ENCODE results near the gene SETD9. TPM values are rescaled to one million over a fixed set of nuclear protein-coding genes. Genes with fewer than 3 reads are reported as not detected.

Gene SETD9
- total RNA-seq, 1 donor from 2014 or later = 10.3 TPM

DNA sequence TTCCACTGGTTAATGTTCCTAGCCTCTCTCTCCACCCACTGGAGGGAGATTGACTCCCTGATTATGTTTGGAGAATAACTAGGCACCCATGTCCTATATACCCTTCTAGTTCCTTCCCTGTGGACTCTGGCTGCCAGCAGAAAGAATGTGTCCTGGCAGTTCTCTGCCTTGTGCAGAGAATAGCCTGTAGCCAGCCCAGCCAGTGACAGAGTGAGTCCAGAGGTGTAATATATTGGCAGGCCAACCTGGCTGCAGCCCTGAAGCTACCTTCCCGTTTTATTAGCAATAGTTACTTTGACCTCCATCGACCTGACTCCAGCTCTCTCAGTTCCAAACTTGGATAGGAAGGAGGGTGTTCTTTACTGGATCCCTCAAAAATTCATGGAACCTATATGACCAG lies 8.1 kb downstream of the SETD9 start:
- DNase-seq (ENCODE audit: low read depth) = no peak
- TF ChIP-seq CTCF (IDR thresholded peaks at IDR 0.05; ENCODE audit: insufficient read depth, low read length, severe bottlenecking) = no peak
- H3K27me3 ChIP-seq (ENCODE audit: control insufficient read depth, insufficient read depth, low read length) = no peaks in the 10 kb centered on the region
- FAIRE-seq = no peak
- H3K4me3 ChIP-seq (ENCODE audit: low read depth, low read length) = no peak overlapping the region
- H3K36me3 ChIP-seq (ENCODE audit: control insufficient read depth, insufficient read depth, low read length) = peaks cover 3% of the 10 kb centered on the region

DNA sequence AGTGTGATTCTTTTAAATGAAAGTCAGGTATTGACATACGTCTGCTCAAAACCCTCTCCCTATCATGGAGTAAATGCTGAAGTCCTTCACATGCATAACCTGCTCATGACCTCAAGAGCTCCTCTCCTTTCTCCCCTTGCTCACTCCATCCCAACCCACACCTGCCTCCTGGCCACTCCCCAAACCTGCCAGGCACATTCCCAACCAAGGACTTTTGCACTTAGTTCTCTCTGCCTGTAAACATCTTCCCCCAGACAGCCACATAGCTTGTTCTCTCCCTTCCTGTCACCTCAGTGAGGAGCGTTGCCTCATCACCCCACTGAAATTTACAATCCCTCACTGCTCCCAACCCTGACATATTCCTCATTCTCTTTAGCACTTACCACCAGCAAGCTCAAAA lies 8.7 kb downstream of the SETD9 start:
- no peaks in the 10 kb centered on the region for H3K27me3 ChIP-seq (ENCODE audit: control insufficient read depth, insufficient read depth, low read length)
- no peak for DNase-seq (ENCODE audit: low read depth)
- FAIRE-seq = no peak
- no peak for TF ChIP-seq CTCF (IDR thresholded peaks at IDR 0.05; ENCODE audit: insufficient read depth, low read length, severe bottlenecking)
- H3K36me3 ChIP-seq (ENCODE audit: control insufficient read depth, insufficient read depth, low read length) = peaks cover 4% of the 10 kb centered on the region
- H3K4me3 ChIP-seq (ENCODE audit: low read depth, low read length) = no peak overlapping the region

DNA sequence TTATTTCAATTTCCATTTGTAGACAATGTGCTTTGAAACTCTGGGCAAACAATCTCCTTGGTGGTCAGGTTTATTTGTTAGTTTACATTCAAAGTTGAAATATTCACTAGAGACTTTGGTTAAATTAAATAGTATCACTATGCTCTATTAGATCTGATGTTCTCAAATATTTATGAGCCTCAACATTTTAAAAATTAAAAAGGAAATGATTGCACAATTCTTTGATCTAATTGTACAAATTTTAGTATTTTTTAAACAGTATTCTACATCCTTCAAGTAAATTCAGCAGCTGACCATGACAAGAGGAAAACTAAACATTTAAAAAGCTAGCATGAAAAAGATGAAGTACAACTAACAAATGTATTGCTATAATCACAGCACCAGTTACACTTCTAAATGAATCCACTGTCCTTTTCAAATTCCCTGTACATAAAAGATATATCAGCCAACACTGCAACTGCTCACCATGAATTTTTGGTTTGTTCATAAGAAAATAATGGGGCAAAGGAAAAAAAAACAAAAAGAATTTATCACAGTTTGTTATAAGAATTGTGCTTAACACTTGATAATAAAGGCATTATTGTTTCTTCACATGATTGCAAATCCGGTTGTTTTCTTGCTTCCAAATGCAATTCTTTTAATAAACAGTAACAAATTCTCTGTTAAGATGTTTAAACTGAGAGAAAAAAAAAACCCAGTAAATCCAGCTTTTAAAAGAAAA lies 10.7 kb downstream of the SETD9 start:
- DNase-seq (ENCODE audit: low read depth) = no peak
- Histone ChIP-seq H3K27me3 (ENCODE audit: control insufficient read depth, insufficient read depth, low read length) (no peaks in the 10 kb centered on the region), H3K36me3 (ENCODE audit: control insufficient read depth, insufficient read depth, low read length) (peaks cover 3% of the 10 kb centered on the region), H3K4me3 (ENCODE audit: low read depth, low read length) (no peak overlapping the region)
- no peak for TF ChIP-seq CTCF (IDR thresholded peaks at IDR 0.05; ENCODE audit: insufficient read depth, low read length, severe bottlenecking)
- no peak for FAIRE-seq

GRCh38 chr5:56922922-56923321 lies 13.5 kb downstream of the SETD9 start:
- FAIRE-seq (no peak), DNase-seq (ENCODE audit: low read depth) (no peak)
- Histone ChIP-seq H3K27me3 (ENCODE audit: control insufficient read depth, insufficient read depth, low read length) (no peaks in the 10 kb centered on the region), H3K36me3 (ENCODE audit: control insufficient read depth, insufficient read depth, low read length) (peaks cover 3% of the 10 kb centered on the region), H3K4me3 (ENCODE audit: low read depth, low read length) (no peak overlapping the region)
- no peak for TF ChIP-seq CTCF (IDR thresholded peaks at IDR 0.05; ENCODE audit: insufficient read depth, low read length, severe bottlenecking)

DNA sequence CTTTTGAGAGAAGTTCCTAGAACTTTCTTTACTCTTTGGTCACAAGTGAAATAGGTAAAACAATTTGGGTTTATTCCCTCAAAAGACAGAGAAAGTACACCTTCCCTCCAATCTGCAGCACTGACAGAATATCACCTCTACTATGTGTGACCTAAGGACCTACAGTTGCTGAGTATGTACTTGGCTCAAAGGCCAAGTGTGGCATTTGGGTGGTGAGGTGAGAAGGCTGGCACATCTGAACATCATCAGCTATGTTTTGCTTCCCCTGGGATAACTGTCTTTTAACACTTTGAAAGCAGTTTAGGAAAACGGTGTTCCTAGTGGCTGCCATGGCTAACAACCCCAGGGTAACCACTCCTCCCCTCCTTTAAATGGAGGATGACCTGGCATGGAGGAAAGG lies 24.9 kb downstream of the SETD9 start:
- Histone ChIP-seq H3K36me3 (ENCODE audit: control insufficient read depth, insufficient read depth, low read length) (peaks cover 13% of the 10 kb centered on the region), H3K4me3 (ENCODE audit: low read depth, low read length) (no peak overlapping the region), H3K27me3 (ENCODE audit: control insufficient read depth, insufficient read depth, low read length) (no peaks in the 10 kb centered on the region)
- FAIRE-seq (no peak), DNase-seq (ENCODE audit: low read depth) (no peak)
- TF ChIP-seq CTCF (IDR thresholded peaks at IDR 0.05; ENCODE audit: insufficient read depth, low read length, severe bottlenecking) = no peak

DNA sequence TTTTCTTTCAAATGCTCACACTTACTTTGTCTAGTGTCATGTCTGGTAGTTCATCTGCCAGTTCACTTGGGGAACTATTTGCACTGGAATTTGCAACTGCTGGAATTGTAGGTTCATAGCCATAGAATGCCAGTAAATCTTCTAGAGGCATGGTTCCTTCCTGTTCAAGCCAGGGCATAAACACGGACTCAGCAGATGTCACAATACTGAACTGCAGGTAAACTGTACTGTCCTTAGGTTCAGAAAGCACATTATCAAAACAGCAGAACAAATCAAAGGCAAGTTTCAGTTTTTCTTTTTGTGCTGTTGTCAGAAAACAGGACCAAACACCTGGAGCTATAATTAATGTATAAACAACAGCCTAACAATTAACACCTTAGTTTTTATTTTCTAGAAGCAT lies 29.5 kb downstream of the SETD9 start:
- no peaks in the 10 kb centered on the region for H3K27me3 ChIP-seq (ENCODE audit: control insufficient read depth, insufficient read depth, low read length)
- H3K4me3 ChIP-seq (ENCODE audit: low read depth, low read length) = no peak overlapping the region
- H3K36me3 ChIP-seq (ENCODE audit: control insufficient read depth, insufficient read depth, low read length) = peaks cover 15% of the 10 kb centered on the region
- no peak for TF ChIP-seq CTCF (IDR thresholded peaks at IDR 0.05; ENCODE audit: insufficient read depth, low read length, severe bottlenecking)
- DNase-seq (ENCODE audit: low read depth) = no peak
- no peak for FAIRE-seq
